ENCODE results near the gene NREP.

NREP gene

DNA sequence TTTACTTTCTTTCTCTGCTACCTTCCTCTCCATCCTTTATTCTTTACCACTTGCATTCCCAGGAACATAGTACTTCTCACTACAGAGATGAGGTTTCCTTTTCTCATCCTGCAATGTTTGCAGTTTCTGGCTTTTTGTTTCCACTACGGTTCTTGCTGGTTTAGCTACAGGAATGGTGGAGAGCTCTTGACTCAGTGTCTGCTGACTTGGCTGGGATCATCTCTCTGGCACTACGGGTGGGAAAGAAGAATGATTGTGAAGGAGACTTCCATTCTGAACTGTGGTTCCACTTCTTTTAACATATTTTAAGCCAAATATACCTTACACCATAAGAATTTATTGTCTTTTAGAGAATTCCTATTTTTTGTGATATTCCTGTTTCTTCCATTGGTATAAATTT, 65.1 kb downstream of the NREP start:
- no peak for DNase-seq

DNA sequence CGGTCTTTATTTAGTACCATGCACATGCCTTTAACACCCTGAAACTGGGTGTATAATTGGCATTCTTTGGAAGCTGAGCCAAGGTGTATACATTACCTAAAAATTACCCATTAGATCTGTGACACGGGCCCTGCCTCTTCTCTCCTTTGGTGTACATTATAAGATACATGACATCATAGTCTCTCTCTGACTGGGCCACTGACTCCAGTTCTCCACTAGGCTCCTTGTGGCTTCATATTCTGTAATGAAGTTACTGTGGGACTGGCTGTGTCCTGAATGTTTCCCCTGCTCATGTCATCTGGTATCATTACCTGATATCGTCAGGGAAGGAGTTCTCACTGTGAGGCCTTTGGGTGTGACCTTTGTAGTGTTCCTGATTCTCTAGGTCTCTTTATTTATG, 65.5 kb downstream of the NREP start:
- DNase-seq: no peak

DNA sequence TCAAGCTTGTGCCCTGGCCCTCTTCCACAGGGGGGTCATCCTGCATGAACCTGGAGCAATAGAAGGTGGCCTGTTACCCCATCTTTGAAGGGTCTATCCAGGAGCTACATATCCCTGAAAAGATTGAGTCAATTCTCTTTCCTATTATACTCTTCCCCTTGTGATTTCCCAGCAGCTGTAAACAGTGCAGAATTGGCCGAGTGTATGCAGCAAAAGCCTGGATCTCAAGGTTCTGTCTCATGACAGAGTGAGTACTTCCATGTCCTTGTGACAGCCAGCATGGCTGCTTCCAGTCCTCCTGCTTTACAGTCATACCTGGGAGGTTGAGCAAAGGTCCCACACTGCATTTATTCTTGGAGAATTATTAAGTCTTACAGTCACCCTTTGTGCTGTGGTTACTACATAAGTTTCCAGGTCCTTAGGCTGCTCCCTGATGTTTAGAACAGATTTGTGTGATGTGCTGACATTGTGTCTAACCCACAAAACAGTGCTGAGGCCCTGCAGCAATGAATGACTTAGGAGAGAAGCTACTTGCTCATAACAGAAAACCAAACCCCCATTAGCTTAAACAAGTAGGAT, 67.5 kb downstream of the NREP start:
- no peak for DNase-seq

DNA sequence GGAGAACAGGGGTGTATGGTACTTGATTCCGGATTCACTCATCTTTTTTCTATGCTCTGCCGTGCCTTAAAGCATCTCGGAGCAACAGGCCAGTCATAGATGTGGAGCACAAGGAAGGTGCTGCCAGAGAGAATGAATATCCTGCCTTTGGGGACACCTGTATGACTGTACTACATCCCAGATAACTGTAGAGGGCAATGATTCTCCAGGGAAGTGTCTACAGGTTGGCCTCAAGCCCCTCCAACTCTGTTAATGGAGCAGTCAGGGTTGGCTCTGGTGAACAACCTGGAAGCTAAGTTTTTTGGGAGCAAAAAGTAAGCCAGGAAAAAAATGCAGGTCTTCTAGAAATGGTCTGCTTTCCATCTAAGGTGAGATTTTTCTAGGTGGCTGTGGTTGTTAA, 71.0 kb downstream of the NREP start:
- no peak for DNase-seq

DNA sequence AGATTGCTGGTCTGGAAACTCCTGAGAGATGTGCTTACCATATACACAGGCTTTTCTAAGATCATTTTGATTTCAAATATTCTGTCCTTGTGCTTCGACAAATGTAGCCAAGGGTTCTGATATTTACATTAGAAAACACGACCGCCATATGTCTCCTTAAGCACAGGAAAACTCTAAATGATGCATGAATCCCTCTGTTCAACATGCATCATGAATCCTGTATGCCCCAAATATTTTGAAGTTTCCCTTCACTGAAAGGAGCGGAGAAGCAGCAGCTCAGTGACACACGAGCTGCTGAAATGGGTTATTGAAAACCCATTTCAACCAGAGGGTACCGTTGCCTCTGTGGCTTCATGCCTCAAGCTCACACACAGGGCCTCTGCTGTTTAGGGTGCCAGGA, 74.4 kb downstream of the NREP start:
- no peak for DNase-seq

DNA sequence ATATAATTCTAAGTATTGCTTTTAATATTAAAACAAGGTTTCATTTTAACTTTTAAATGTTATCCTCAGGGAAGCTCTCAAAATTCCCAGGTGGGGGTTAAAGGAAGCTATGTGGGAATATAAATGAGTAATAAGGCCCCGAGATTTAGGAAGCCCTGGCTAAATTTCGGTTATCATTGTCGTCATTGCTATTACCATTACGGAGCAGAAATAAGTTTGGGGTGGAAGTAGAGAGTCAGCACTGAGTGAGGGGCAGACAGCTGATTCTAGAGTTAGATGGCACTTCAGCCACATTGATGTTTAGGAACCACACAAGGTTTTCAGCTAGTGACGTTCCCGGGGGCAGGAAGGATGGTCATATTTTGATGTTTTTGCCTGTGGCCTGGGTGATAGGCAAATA, 74.9 kb downstream of the NREP start:
- no peak for DNase-seq

DNA sequence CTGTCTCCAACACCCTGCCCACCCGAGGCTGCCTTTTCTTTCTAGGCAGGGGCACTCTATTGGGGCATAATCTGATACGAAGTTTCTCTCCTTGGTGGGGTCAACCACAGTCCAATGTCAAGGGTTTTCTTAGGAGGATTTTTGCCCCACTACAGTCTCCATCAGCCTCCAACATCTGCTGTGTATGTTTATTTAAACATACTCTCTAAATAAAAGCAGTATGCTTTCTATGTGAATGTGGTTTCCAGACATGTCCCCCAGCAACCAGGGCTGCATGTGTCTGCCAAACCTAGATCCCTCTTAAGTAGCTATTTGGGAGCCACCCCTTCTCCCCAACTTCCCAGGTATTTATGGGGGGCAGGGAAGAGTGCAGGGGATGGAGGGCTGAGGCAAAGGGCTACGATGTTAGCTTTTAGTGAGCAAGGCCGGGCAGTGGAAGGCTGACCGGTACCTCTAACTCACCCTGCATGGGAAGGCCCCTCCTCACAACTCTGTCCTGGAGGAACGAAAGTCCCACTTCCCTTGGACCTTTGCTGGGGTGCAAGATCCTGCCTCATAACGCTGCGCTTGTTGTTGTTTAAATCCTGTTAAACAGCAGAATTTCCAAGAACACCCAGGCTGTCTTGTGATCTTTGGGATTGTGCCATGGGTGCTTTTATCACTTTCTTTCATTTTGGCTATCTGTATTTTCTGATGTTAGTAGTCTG, 75.4 kb downstream of the NREP start:
- no peak for DNase-seq

DNA sequence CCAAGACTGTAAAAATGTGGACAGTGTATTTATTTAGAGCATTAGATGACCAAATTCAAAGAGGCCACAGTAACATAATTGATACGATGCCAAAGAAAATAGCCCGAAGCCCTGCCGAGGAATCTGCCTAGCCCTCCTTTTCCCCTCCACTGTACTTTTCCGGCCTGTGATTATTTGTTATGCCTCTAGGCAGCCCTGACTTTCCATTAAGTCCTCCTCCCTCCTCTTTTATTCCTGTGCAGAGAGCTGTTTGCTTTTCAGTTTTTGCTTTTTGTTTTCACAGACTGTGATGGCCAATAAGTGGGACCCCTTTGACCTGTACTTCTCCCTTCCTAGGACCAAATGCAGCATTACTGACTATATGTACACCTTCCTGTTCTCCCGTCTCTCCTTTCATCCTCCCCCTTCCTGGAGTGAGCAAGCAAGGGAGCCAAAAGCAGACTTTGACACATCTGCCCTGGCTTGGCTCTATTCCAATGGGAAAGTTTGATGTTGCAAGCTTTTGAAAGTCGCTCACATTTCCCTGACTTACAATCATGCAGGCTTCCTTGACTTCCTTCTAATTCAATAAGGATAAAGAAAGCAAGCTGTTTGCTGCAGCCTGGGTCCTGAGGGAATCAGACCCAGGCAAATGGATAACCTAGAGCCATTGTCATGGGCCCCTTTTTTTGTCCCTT, 76.1 kb downstream of the NREP start:
- DNase-seq: peak; percentile 95

DNA sequence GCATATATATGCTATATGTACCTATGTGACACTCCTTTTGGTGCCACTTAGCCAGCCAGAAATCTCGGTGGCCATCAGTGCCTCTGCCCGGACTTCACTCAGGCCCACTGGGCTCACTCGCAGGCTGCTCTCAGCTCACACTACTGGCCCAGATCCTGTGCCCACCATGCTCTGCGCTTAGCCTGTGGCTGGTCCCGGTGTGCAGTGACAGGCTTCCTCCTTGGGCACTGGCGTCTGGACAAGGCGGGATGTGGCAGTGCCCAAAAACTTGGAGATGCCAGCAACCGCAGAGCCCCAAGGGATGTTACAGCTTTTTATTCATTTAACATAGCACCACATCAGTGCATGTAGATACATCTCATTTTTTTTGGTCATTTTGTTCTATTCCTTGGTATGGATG, 77.4 kb downstream of the NREP start:
- no peak for DNase-seq

All from NCI-H226 (cell line).